Muscle layer of colon (tissue), 2 donors: ENCODE measurements around the gene PRDM12.

Experiments used
- H3K27ac ChIP-seq: one replicate; pipeline ENCODE4 v1.7.0; 2013; ENCODE audit warnings: low read depth, mild to moderate bottlenecking, low read length, moderate library complexity
- H3K27me3 ChIP-seq, 2 donors: one replicate each; pipeline ENCODE4 v1.7.0; 2013; ENCODE audit warnings: low read length in 2 of 2, mild to moderate bottlenecking in 2 of 2; ENCODE audit not compliant: insufficient read depth in 2 of 2, control insufficient read depth in 1 of 2
- H3K36me3 ChIP-seq: one replicate; pipeline ENCODE4 v1.7.0; 2013; ENCODE audit warnings: mild to moderate bottlenecking, low read length; ENCODE audit not compliant: insufficient read depth
- H3K4me1 ChIP-seq: one replicate; pipeline ENCODE4 v1.7.0; 2013; ENCODE audit warnings: mild to moderate bottlenecking, low read length; ENCODE audit not compliant: insufficient read depth
- H3K4me3 ChIP-seq, 2 donors: one replicate each; pipeline ENCODE4 v1.7.0; 2013; ENCODE audit warnings: low read length in 2 of 2, low read depth in 1 of 2, mild to moderate bottlenecking in 1 of 2, moderate library complexity in 1 of 2
- H3K9ac ChIP-seq: one replicate; pipeline ENCODE4 v1.7.0; 2013; ENCODE audit warnings: low read length
- H3K9me3 ChIP-seq: one replicate; pipeline ENCODE4 v1.7.0; 2013; ENCODE audit warnings: mild to moderate bottlenecking, low read length
- donor health status: abdominal sarcoma.
- donor health status: Adenocarcinoma of cecum.

PRDM12 gene

GRCh38 chr9:130631331-130632080 is 32.9 kb upstream of the PRDM12 start:
- H3K27ac ChIP-seq = no peak overlapping the region
- H3K4me1 ChIP-seq = no peaks in the 10 kb centered on the region
- no peak overlapping the region for H3K4me3 ChIP-seq
- H3K9me3 ChIP-seq = no peaks in the 10 kb centered on the region
- peaks cover 75% of the 10 kb centered on the region for H3K36me3 ChIP-seq
- no peak overlapping the region for H3K9ac ChIP-seq
- H3K27me3 ChIP-seq = no peaks in the 10 kb centered on the region

GRCh38 chr9:130632081-130632710 is 32.2 kb upstream of the PRDM12 start:
- peaks cover 75% of the 10 kb centered on the region for H3K36me3 ChIP-seq
- no peak overlapping the region for H3K9ac ChIP-seq
- no peaks in the 10 kb centered on the region for H3K9me3 ChIP-seq
- H3K4me1 ChIP-seq = no peaks in the 10 kb centered on the region
- H3K27ac ChIP-seq = no peak overlapping the region
- H3K27me3 ChIP-seq = no peaks in the 10 kb centered on the region
- no peak overlapping the region for H3K4me3 ChIP-seq

GRCh38 chr9:130632841-130633240 is 31.6 kb upstream of the PRDM12 start:
- Histone ChIP-seq H3K4me1 (no peaks in the 10 kb centered on the region), H3K9me3 (no peaks in the 10 kb centered on the region), H3K27ac (no peak overlapping the region), H3K27me3 (no peaks in the 10 kb centered on the region), H3K36me3 (peaks cover 72% of the 10 kb centered on the region), H3K9ac (no peak overlapping the region), H3K4me3 (no peak overlapping the region)

- no peak overlapping the region for H3K4me3 ChIP-seq
- no peaks in the 10 kb centered on the region for H3K4me1 ChIP-seq
- H3K27ac ChIP-seq = no peak overlapping the region
- peaks cover 72% of the 10 kb centered on the region for H3K36me3 ChIP-seq
- H3K9ac ChIP-seq = no peak overlapping the region
- H3K9me3 ChIP-seq = no peaks in the 10 kb centered on the region
- H3K27me3 ChIP-seq = no peaks in the 10 kb centered on the region
These were observed 30.8 kb upstream of the PRDM12 start for GRCh38 chr9:130633336-130634190.

GRCh38 chr9:130634191-130634768 is 30.1 kb upstream of the PRDM12 start:
- Histone ChIP-seq H3K9me3 (no peaks in the 10 kb centered on the region), H3K4me3 (no peak overlapping the region), H3K27ac (no peak overlapping the region), H3K9ac (no peak overlapping the region), H3K4me1 (no peaks in the 10 kb centered on the region), H3K36me3 (peaks cover 71% of the 10 kb centered on the region), H3K27me3 (no peaks in the 10 kb centered on the region)

- Histone ChIP-seq H3K9me3 (no peaks in the 10 kb centered on the region), H3K27ac (no peak overlapping the region), H3K4me3 (no peak overlapping the region), H3K27me3 (no peaks in the 10 kb centered on the region), H3K9ac (no peak overlapping the region), H3K36me3 (peaks cover 66% of the 10 kb centered on the region), H3K4me1 (no peaks in the 10 kb centered on the region)
These were observed 29.6 kb upstream of the PRDM12 start for GRCh38 chr9:130634801-130635200.

- no peak overlapping the region for H3K27ac ChIP-seq
- H3K4me1 ChIP-seq = no peaks in the 10 kb centered on the region
- no peak overlapping the region for H3K4me3 ChIP-seq
- H3K9me3 ChIP-seq = no peaks in the 10 kb centered on the region
- peaks cover 61% of the 10 kb centered on the region for H3K36me3 ChIP-seq
- no peaks in the 10 kb centered on the region for H3K27me3 ChIP-seq
- H3K9ac ChIP-seq = no peak overlapping the region
These were observed 29.1 kb upstream of the PRDM12 start for GRCh38 chr9:130635306-130635705.

- no peak overlapping the region for H3K9ac ChIP-seq
- H3K27ac ChIP-seq = no peak overlapping the region
- H3K36me3 ChIP-seq = peaks cover 54% of the 10 kb centered on the region
- H3K4me1 ChIP-seq = no peaks in the 10 kb centered on the region
- H3K4me3 ChIP-seq = no peak overlapping the region
- H3K27me3 ChIP-seq = no peaks in the 10 kb centered on the region
- H3K9me3 ChIP-seq = no peaks in the 10 kb centered on the region
These were observed 28.4 kb upstream of the PRDM12 start for GRCh38 chr9:130635721-130636647.

- H3K36me3 ChIP-seq = peaks cover 48% of the 10 kb centered on the region
- H3K27ac ChIP-seq = no peak overlapping the region
- no peaks in the 10 kb centered on the region for H3K4me1 ChIP-seq
- H3K4me3 ChIP-seq = no peak overlapping the region
- no peaks in the 10 kb centered on the region for H3K9me3 ChIP-seq
- H3K27me3 ChIP-seq = no peaks in the 10 kb centered on the region
- no peak overlapping the region for H3K9ac ChIP-seq
These were observed 27.8 kb upstream of the PRDM12 start for GRCh38 chr9:130636648-130637020.

- Histone ChIP-seq H3K9ac (no peak overlapping the region), H3K36me3 (peaks cover 30% of the 10 kb centered on the region), H3K27me3 (no peaks in the 10 kb centered on the region), H3K4me1 (no peaks in the 10 kb centered on the region), H3K27ac (no peak overlapping the region), H3K4me3 (no peak overlapping the region), H3K9me3 (no peaks in the 10 kb centered on the region)
These were observed 25.9 kb upstream of the PRDM12 start for GRCh38 chr9:130638284-130639123.
